ENCODE results near the gene MOSPD3.
"Not testable (repeated sequence)": the region's sequence is repeated elsewhere in the genome, so short reads cannot be mapped to it uniquely, and the experiment has no call there.

The MOSPD3 gene, protein sequence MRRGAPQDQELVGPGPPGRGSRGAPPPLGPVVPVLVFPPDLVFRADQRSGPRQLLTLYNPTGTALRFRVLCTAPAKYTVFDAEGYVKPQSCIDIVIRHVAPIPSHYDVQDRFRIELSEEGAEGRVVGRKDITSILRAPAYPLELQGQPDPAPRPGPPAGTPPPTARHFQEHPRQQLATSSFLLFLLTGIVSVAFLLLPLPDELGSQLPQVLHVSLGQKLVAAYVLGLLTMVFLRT

GRCh38 chr7:100611983-100612729 is at the start of gene MOSPD3:
Gene MOSPD3 (plus strand): TSS chr7:100612540. CDS start chr7:100612792, 252 bp downstream.
- peak; percentile 98 for DNase-seq (ENCODE audit: low read depth)

- no peak for DNase-seq (ENCODE audit: low read depth)
These were observed 49.2 kb upstream of the MOSPD3 start for GRCh38 chr7:100563100-100563564.

DNA sequence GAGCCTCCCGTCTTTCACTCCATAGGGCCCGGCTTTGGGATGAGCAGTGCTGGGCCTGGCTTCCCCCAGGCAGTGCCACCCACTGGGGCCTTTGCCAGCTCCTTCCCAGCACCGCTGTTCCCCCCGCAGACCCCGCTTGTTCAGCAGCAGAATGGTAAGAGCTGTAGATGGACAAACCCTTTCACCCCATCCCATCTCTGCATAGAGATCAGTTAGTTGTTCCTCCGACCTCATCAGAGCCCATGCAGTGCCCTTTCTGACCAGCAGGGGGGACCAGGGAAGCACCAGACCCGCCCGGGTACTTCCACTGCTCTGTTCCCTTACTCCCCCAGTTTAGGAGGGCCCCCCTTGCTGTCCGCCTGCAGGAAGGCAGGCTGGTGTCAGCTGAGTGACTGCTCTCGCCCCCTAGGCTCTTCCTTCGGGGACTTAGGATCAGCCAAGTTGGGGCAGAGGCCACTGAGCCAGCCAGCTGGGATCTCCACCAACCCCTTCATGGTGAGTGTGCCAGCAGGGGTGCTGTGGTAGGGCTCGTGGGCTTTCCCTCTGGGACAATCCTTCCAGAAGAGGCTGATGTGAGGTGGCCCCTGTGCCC is 48.4 kb upstream of the MOSPD3 start:
- peak; percentile 89 for DNase-seq (ENCODE audit: low read depth)

DNA sequence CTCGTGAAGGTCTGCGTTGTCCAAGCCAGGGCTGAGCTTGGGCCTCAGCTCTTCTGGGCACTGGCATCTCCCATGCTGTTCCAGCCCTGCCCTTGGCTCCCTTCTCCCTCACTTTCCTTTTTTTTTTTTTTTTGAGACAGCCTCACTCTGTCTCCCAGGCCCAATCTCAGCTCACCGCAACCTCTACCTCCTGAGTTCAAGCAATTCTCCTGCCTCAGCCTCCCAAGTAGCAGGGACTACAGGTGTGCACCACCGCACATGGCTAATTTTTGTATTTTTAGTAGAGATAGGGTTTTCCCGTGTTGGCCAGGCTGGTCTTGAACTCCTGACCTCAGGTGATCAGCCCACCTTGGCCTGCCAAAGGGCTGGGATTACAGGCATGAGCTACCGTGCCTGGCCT is 47.9 kb upstream of the MOSPD3 start:
- DNase-seq (ENCODE audit: low read depth) = not testable (repeated sequence)

DNA sequence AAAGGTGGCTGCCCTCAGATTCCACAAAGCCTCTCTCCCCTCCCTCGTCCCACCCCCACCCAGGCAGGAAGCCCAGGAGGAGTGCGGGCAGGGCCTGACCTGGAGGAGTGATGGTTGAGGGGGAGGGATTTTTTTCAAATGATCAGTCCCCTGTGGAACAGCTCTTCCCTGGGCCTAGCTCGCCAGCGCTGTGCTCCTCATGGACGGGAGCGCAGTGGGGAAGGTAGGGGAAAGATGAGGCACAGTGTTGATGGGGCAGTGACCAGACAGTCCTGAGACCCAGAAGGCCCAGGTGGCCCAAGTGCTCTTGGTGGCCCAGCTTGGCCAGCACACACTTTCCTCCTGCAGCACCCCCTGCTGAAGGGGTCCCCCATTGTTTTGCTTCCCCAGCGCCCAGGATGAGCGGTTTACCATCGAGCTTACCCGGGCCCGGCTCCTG is 47.2 kb upstream of the MOSPD3 start:
- no peak for DNase-seq (ENCODE audit: low read depth)

GRCh38 chr7:100566018-100566531 is 46.3 kb upstream of the MOSPD3 start:
- DNase-seq (ENCODE audit: low read depth) = no peak

DNA sequence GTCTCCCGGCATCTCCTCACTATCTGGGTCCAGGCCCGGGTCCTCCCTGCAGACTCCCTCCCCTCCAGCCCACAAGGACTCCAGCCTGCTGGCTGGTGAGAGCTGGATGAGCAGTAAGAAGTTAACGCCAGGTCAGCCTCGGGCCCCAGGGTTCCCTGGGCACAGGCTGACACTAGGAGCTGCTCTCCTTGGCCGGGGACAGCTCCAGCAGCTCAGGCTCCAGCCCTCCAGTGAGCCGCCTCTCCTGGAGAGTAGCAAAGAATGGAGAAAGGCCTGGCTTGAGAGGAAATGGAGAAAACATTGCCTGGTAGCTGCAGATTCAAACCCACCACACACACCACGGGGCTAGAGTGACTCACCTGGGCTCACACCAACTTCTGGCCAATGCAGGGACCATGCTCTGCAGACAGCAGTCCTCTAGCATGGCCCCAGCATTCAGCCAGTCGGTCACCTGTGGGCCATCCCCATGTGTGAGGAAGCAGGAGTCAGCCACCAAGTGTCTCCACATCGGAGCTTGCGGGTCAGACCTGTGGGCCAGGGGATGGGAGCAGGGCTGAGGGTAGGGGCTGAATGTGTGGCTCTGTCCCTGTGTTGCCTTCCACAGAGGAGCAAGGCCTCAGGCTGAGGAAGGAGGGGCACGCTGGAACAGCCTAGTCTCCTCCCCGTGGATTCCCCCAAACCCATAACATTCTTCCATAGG is 45.2 kb upstream of the MOSPD3 start:
- no peak for DNase-seq (ENCODE audit: low read depth)

DNA sequence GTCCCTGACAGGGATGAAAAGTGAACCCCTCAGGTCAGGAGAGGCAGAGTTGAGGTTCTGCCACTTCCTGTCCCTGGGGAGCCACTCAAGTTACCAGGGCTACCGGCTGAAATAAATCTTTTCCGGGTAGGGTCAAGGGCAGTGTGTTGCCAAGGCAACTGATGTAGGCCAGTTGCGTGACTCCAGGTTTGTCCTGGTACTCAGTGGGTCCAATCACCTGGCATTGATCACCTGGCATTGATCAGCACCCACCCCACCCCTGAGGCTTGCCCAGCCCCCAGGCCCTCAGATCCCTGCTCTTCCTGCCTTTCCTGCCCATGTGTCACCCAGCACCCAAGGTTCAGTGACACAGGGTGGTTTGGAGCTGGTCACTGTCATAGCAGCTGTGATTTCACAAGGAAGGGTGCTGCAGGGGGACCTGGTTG is 44.6 kb upstream of the MOSPD3 start:
- DNase-seq (ENCODE audit: low read depth) = no peak

GRCh38 chr7:100568176-100568895 is 44.0 kb upstream of the MOSPD3 start:
- no peak for DNase-seq (ENCODE audit: low read depth)

- peak; percentile 34 for DNase-seq (ENCODE audit: low read depth)
These were observed 43.2 kb upstream of the MOSPD3 start for GRCh38 chr7:100568896-100569844.

DNA sequence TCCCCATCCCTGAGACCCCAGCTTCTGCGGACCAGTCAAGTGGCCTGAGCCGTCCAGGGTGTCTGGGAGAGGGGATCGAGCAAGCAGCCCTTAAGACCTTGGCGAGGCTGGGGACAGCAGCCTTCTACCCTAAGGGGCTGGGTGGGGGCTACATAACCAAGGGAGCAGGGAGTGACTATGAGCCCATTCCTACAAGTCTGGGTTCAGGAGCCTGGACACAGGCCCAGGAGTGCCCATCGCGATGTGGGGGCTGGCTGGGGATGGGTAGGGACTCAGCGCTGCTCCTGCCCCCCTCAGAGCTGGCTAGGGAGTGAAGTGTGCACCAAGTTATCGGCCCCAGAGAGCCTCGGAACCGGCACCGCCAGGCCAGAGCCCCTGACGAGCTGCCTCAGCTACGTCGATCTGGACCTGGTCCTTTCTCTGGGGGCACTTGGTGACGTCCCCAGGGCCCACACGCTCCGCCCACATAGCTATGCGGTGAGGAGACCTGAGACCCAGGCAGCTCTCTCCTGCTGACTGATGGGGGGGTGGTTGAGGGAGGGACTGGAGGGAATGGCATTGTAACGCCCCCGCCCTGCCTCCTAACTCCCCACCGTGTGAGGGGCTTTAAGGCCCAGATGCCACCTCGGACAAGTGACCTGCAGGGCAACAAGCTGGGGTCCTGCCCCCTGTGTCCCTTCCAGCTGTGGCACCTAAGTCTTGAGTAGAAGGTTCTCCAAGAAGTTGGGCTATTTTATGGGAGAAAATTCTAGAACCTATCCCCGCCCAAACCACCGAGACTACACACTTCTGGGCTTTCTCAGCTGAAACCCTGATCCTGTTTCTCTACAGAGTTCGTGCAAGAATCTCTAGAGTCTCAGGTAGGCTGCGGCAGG is 41.1 kb upstream of the MOSPD3 start:
- no peak for DNase-seq (ENCODE audit: low read depth)

DNA sequence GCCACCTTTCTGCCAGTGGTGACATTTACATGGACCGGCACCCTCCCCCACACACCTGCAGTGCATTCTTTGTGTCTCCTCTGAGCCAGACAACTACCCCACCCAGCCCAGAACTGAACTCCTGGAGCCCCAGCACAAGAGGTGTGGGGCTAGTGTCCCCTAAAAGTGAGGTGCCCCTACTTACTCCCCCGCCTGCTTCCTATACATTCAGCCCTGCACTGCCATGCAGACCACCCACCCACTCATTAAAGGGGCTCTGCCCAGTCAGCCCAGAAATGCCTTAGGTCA is 40.6 kb upstream of the MOSPD3 start:
- DNase-seq (ENCODE audit: low read depth) = no peak

GRCh38 chr7:100572281-100572948 is 39.9 kb upstream of the MOSPD3 start:
- DNase-seq (ENCODE audit: low read depth) = no peak

- no peak for DNase-seq (ENCODE audit: low read depth)
These were observed 39.2 kb upstream of the MOSPD3 start for GRCh38 chr7:100572949-100573675.

DNA sequence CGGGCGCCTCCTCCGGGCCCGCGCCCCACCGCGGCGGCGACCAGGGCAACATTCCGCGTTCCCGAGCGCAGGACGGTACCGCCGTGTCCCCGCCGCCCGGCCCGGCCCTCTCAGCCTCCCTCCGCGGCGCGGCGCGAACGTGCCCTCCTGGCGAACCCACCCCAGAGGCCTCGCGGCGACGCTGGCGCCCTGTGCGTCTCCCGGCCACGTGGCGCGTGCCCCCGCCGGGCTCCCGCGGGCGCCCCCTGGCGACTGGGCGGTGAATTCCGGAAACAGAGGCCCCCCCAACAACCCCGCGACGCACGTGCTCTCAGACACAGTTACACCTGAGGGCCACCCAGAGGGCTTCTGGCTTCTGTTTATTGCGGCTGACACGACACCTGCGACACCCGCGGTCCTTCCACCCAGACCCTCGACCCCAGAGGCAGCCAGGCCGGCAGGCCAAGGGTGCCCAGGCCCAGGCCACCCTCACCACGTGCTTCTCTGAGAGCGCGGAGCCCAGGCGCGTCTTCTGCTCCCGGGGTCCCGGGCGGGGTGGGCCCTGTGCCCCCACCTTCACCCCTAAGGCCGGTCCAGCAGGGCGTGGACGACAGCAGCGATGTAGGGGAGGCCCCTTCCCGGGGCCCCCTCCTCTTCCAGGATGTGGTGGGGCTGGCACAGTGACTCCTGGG is 38.5 kb upstream of the MOSPD3 start, which contains the start of gene SAP25:
Gene SAP25 (minus strand): TSS at position 210 of the 671 bp plus-strand sequence. CDS start 158 bp downstream, at position 52.
- DNase-seq (ENCODE audit: low read depth) = no peak

- no peak for DNase-seq (ENCODE audit: low read depth)
These were observed 37.8 kb upstream of the MOSPD3 start for GRCh38 chr7:100574362-100575205.

DNA sequence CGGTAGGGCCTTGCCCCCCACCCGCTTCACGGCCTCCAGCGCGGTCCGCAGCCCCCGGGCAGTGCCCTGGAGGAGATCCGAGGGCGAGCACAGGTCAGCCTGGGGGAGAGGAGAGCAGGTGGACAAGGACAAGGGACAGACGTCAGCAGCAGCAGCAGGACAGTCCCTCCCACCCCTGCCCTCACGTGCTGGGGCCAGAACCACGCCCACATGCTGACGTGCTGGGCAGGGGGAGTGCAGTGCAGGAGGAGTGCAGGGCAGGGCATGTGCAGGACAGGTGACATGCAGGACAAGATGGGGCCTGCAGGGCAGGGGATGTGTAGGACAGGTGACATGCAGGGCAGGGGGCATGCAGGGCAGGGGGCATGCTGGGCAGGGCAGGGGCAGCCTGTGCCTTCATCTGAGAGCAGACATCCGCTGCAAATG is 37.1 kb upstream of the MOSPD3 start:
- no peak for DNase-seq (ENCODE audit: low read depth)
